ENCODE measurements around the gene CDH22.

Gene CDH22

DNA sequence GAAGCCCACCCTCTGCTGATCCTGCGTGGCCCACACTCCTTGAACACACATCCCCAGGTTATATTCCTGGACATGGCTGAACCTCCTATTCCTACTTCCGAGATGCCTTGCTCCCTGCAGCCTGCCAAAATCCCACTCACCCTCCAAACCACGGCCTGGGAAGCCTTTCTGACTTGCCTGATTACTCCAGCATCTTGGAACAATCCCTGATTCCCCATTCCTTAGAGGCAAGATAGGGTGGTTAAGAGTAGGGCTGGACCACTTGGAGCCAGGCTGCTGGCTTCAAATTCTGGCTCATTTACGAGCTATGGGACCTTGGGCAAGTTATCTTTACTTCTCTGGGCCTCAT, 45.9 kb upstream of the CDH22 start:
- DNase-seq (ENCODE audit: extremely low spot score), result no peak
- ChIA-PET CTCF (no interaction called here), POLR2A (interaction anchor here (3.9 kb wide), 1 partner anchor 10 kb away, joined by 28 read pairs; no protein-coding TSS in a partner anchor)
- TF ChIP-seq NFRKB (IDR thresholded peaks at IDR 0.05), result no peak
- TF ChIP-seq TARDBP (IDR thresholded peaks at IDR 0.05), result no peak
- TF ChIP-seq FOXK2 (IDR thresholded peaks at IDR 0.05), result no peak
- no peak for TF ChIP-seq LEF1 (IDR thresholded peaks at IDR 0.05; ENCODE audit: borderline replicate concordance)
- TF ChIP-seq FOXM1 (IDR thresholded peaks at IDR 0.05; ENCODE audit: borderline replicate concordance), result no peak
- TF ChIP-seq SUZ12 (IDR thresholded peaks at IDR 0.05), result no peak
- TF ChIP-seq ELF4 (IDR thresholded peaks at IDR 0.05), result no peak
- no peak for TF ChIP-seq FOXA1 (IDR thresholded peaks at IDR 0.05)
- TF ChIP-seq ARNT (IDR thresholded peaks at IDR 0.05), result no peak
- no peak for TF ChIP-seq HDGF (IDR thresholded peaks at IDR 0.05; ENCODE audit: borderline replicate concordance)
- TF ChIP-seq, protein P1, sequence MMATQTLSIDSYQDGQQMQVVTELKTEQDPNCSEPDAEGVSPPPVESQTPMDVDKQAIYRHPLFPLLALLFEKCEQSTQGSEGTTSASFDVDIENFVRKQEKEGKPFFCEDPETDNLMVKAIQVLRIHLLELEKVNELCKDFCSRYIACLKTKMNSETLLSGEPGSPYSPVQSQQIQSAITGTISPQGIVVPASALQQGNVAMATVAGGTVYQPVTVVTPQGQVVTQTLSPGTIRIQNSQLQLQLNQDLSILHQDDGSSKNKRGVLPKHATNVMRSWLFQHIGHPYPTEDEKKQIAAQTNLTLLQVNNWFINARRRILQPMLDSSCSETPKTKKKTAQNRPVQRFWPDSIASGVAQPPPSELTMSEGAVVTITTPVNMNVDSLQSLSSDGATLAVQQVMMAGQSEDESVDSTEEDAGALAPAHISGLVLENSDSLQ (IDR thresholded peaks at IDR 0.05), result no peak
- TF ChIP-seq CTBP1 (IDR thresholded peaks at IDR 0.05; ENCODE audit: borderline replicate concordance), result no peak
- TF ChIP-seq ZNF384 (IDR thresholded peaks at IDR 0.05), result no peak
- TF ChIP-seq SP1 (IDR thresholded peaks at IDR 0.05), result no peak

DNA sequence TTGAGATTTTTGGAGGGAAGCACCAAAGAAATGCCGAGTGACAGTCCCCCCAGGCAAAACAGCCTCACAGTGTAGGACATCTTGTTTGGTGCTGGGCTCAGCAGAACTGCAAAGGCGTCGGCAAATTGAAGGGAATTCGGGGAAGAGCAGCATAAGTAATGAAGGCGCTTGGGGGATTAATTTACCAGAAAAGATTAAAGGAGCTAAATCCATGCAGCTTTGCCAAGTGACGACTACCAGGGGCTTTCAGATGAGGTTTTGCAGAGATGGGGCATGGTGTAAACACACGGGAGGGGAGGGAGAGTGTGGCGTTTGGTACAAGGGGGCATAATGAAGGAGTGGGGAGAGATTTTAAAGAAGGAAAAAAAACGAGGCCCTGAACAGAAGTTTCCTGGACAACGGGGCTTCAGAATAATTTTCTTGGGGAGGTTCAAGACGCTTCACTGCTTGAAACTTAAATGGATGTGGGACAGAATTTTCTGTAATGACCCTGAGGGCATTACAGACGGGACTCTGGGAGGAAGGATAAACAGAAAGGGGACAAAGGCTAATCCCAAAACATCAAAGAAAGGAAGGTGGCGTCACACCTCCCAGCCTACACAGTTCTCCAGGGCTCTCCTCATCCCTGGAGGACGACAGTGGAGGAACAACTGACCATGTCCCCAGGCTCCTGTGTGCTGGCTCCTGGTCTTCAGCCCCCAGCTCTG, 45.4 kb upstream of the CDH22 start:
- POLR2A ChIA-PET, result interaction anchor here (3.9 kb wide), 1 partner anchor 10 kb away, joined by 28 read pairs; no protein-coding TSS in a partner anchor
- CTCF ChIA-PET, result no interaction called here
- TF ChIP-seq FOXK2 (IDR thresholded peaks at IDR 0.05) (no peak), L3MBTL2 (conservative IDR thresholded peaks at IDR 0.05) (no peak), TARDBP (IDR thresholded peaks at IDR 0.05) (no peak), BHLHE40 (IDR thresholded peaks at IDR 0.05; ENCODE audit: borderline replicate concordance) (no peak), ELF4 (IDR thresholded peaks at IDR 0.05) (no peak), ARNT (IDR thresholded peaks at IDR 0.05) (no peak), ZNF384 (IDR thresholded peaks at IDR 0.05) (no peak), NFRKB (IDR thresholded peaks at IDR 0.05) (no peak), HDGF (IDR thresholded peaks at IDR 0.05; ENCODE audit: borderline replicate concordance) (no peak), LEF1 (IDR thresholded peaks at IDR 0.05; ENCODE audit: borderline replicate concordance) (no peak), FOXM1 (IDR thresholded peaks at IDR 0.05; ENCODE audit: borderline replicate concordance) (no peak), CTBP1 (IDR thresholded peaks at IDR 0.05; ENCODE audit: borderline replicate concordance) (no peak), SUZ12 (IDR thresholded peaks at IDR 0.05) (no peak), SP1 (IDR thresholded peaks at IDR 0.05) (no peak), FOXA1 (IDR thresholded peaks at IDR 0.05) (no peak)
- TF ChIP-seq, protein P1 (IDR thresholded peaks at IDR 0.05), result no peak
- DNase-seq (ENCODE audit: extremely low spot score), result no peak

DNA sequence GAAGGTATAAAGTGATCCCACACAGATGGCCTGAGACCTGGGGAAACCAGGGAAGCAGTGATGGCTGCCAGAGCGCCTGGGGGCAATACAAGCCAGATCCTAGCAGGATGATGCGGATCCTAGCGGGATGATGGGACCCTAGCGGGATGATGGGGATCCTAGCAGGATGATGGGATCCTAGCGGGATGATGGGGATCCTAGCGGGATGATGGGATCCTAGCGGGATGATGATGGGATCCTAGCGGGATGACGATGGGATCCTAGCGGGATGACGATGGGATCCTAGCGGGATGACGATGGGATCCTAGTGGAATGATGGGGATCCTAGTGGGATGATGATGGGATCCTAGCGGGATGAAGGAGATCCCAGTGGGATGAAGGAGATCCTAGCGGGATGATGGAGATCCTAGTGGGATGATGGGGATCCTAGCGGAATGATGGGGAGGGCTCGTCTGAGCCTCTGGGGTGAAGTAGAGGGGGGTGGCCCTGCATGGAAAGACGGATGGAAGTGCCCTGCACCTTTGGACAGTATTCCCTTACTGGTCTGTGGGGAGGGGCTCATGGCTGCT, 44.2 kb upstream of the CDH22 start:
- CTCF ChIA-PET, result no interaction called here
- POLR2A ChIA-PET, result interaction anchor here (3.9 kb wide), 1 partner anchor 12 kb away, joined by 28 read pairs; no protein-coding TSS in a partner anchor
- DNase-seq (ENCODE audit: extremely low spot score), result no peak
- TF ChIP-seq FOXM1 (IDR thresholded peaks at IDR 0.05; ENCODE audit: borderline replicate concordance) (no peak), LEF1 (IDR thresholded peaks at IDR 0.05; ENCODE audit: borderline replicate concordance) (no peak), BHLHE40 (IDR thresholded peaks at IDR 0.05; ENCODE audit: borderline replicate concordance) (no peak), ELF4 (IDR thresholded peaks at IDR 0.05) (no peak), CTBP1 (IDR thresholded peaks at IDR 0.05; ENCODE audit: borderline replicate concordance) (no peak)

DNA sequence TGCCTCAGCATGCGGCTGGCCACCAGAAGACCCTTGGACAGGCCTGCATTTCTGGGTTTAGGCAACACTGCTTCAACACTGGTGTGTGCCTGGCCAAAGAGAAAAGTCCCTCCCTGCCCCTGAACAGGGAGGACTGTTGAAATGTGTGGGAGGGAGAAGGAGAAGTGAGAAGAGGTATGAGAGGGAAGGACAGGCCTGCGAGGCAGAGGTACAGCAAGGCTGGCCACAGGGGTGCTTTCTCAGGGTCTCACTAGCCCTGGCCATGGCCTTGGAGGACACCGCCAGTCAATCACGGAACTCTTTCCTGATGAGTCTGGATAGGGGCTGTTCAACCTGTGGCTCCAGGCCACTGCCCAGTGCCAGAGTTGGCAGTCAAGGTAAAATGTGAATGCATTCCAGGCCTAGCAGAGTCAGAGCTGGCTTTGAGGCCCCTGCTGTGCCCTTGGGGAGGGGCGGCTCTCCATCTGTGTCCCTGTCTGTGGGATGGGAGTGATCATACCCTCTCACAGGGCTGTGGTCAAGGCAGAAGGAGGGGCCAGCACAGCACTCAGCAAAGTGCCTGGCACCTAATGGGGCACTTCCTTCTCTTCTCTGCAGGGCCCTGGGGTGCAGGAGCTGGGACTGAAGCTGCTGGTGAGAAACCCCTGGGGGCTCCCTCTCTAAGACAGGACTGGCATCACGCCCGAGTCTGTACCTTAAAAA, 43.2 kb upstream of the CDH22 start:
- ChIA-PET POLR2A (no interaction called here), CTCF (no interaction called here)
- no peak for DNase-seq (ENCODE audit: extremely low spot score)
- TF ChIP-seq L3MBTL2 (conservative IDR thresholded peaks at IDR 0.05) (no peak), TARDBP (IDR thresholded peaks at IDR 0.05) (no peak), FOXA1 (IDR thresholded peaks at IDR 0.05) (no peak), SP1 (IDR thresholded peaks at IDR 0.05) (no peak), FOXM1 (IDR thresholded peaks at IDR 0.05; ENCODE audit: borderline replicate concordance) (no peak)
- TF ChIP-seq, protein P1 (IDR thresholded peaks at IDR 0.05), result no peak

DNA sequence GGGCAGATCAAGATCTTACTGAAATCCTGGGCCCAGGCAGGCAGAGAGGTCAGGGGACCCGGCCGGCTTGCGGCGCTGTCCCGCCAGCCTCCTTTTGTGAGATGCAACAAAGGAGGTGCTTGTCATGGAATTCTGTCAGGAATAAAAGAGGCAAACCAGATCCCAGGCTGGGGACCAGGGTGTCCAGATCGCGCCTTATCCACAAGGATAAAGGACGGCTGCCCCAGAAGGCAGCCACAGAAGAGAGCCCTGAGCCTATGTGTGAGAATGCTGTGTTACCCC, 42.6 kb upstream of the CDH22 start:
- ChIA-PET CTCF (no interaction called here), POLR2A (no interaction called here)
- DNase-seq (ENCODE audit: extremely low spot score), result no peak
- no peak for TF ChIP-seq L3MBTL2 (conservative IDR thresholded peaks at IDR 0.05)
- TF ChIP-seq TARDBP (IDR thresholded peaks at IDR 0.05), result no peak

DNA sequence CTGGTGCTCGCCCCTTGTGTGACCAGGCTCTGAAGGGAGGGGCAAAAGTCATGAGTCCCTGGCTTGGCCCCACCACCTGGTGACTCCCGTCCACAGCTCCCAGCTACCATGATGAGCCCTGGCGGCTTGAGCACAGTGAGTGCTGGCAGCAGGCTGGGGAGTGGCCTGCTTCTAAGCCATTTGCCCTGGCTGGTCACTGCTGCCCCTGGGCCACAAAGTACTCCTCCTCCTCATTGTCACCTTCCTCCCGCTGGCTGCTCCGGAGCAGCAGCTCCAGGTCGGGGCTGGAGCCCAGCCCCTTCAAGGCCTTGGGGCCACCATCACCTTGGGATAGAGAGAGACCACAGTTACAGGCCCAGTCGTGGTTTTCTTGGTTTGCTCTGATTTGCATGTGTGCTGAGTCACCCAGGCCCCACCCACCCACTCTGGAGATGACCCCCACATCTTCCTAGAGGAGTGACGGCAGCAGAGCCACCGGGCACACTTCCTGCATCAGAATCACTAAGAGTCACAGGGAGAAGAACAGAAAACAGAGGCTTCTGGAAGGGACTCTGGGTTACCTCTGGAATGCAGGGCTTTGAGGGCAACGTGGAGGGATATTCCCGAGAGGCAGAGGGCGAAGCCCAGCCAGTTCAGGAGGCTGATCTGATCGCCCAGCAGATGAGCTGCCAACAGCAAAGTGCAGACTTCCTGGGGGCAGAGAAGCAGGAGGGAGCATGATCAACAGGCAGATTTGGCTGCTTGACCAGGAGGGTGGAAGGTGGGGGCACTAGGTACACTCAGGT, 42.1 kb upstream of the CDH22 start:
- POLR2A ChIA-PET, result no interaction called here
- CTCF ChIA-PET, result interaction anchor here (1.1 kb wide), 1 partner anchor 44 kb away, joined by 5 read pairs; no protein-coding TSS in a partner anchor
- no peak for TF ChIP-seq NFRKB (IDR thresholded peaks at IDR 0.05)
- TF ChIP-seq ZNF384 (IDR thresholded peaks at IDR 0.05), result no peak
- no peak for TF ChIP-seq FOXM1 (IDR thresholded peaks at IDR 0.05; ENCODE audit: borderline replicate concordance)
- no peak for TF ChIP-seq BHLHE40 (IDR thresholded peaks at IDR 0.05; ENCODE audit: borderline replicate concordance)
- no peak for TF ChIP-seq SUZ12 (IDR thresholded peaks at IDR 0.05)
- TF ChIP-seq FOXA1 (IDR thresholded peaks at IDR 0.05), result no peak
- TF ChIP-seq ELF4 (IDR thresholded peaks at IDR 0.05), result no peak
- DNase-seq (ENCODE audit: extremely low spot score), result no peak
